ENCODE data around the gene CYTH1.

GRCh38 chr17:78763561-78763960, 18.5 kb downstream of the CYTH1 start:
- no peak for TF ChIP-seq EZH2 (IDR thresholded peaks at IDR 0.05; ENCODE audit: insufficient read depth, poor library complexity, severe bottlenecking)
- TF ChIP-seq EZH2phosphoT487 (IDR thresholded peaks at IDR 0.05; ENCODE audit: insufficient read depth, low read depth) = no peak

All from GM23248 (cell line).